H7 (cell line): Measurements from ENCODE around the gene GNG5. TPM values are rescaled to one million over a fixed set of nuclear protein-coding genes. Genes with fewer than 3 reads are reported as not detected.
A peak's percentile ranks its signal among the peaks of the same experiment; 100 is the strongest.
"Not testable (repeated sequence)": the region's sequence is repeated elsewhere in the genome, so short reads cannot be mapped to it uniquely, and the experiment has no call there.

Source experiments
- DNase-seq: peaks from one replicate; pipeline ENCODE4 v3.0.0; 2012
- H3K27me3 ChIP-seq: 2 replicates; pipeline ENCODE4 v1.6.0; 2011; ENCODE audit warnings: mild to moderate bottlenecking, low read length; ENCODE audit not compliant: control insufficient read depth, insufficient read depth
- H3K36me3 ChIP-seq: replicated peaks from 2 replicates; pipeline ENCODE4 v1.5.1; 2011; ENCODE audit warnings: low read length; ENCODE audit not compliant: control insufficient read depth, insufficient read depth
- H3K4me3 ChIP-seq: 2 replicates; pipeline ENCODE4 v1.5.1; 2011; ENCODE audit warnings: low read depth, mild to moderate bottlenecking, control low read depth, low read length, moderate library complexity; ENCODE audit not compliant: insufficient read depth
- total RNA-seq: library from RNA; depleted of rRNA; stranded (reverse); fragments of >200 nt; shearing (Covaris generic); gene quantifications from 2 replicates; pipeline ENCODE4 v1.2.3, GENCODE V29; 2014; rRNA removed

The GNG5 gene
- 68.5 and 71.2 TPM in 2 replicates for total RNA-seq

- peak; percentile 97 for DNase-seq
- H3K36me3 ChIP-seq: no peaks in the 10 kb centered on the region
- H3K4me3 ChIP-seq: peak within 1 kb of the TSS; percentile 94
- H3K27me3 ChIP-seq: no peaks in the 10 kb centered on the region; the same call in 1 of the 2 replicates
These were observed at the start of gene GNG5, which contains the start of gene SPATA1 for GRCh38 chr1:84506002-84506728. TSS of gene GNG5 (minus strand) at chr1:84506581. CDS start at chr1:84506091, 490 bp downstream. TSS of gene SPATA1 (plus strand) at chr1:84506386. CDS start at chr1:84516360, 9,974 bp downstream.

GRCh38 chr1:84550826-84551225 is 44.4 kb upstream of the GNG5 start:
- Histone ChIP-seq H3K27me3 (no peaks in the 10 kb centered on the region), H3K4me3 (no peak overlapping the region), H3K36me3 (no peaks in the 10 kb centered on the region; the same call in 1 of the 2 replicates)
- DNase-seq: no peak

GRCh38 chr1:84541679-84542078 is 35.3 kb upstream of the GNG5 start:
- no peaks in the 10 kb centered on the region for H3K27me3 ChIP-seq
- DNase-seq: no peak
- no peaks in the 10 kb centered on the region for H3K36me3 ChIP-seq
- no peak overlapping the region for H3K4me3 ChIP-seq

- no peak for DNase-seq
- Histone ChIP-seq H3K27me3 (no peaks in the 10 kb centered on the region), H3K36me3 (no peaks in the 10 kb centered on the region), H3K4me3 (no peak overlapping the region)
These were observed 34.4 kb upstream of the GNG5 start for GRCh38 chr1:84540759-84541158.

GRCh38 chr1:84539972-84540371 is 33.6 kb upstream of the GNG5 start:
- Histone ChIP-seq H3K36me3 (no peaks in the 10 kb centered on the region), H3K4me3 (no peak overlapping the region), H3K27me3 (no peaks in the 10 kb centered on the region)
- no peak for DNase-seq

GRCh38 chr1:84538599-84538998 is 32.2 kb upstream of the GNG5 start:
- no peaks in the 10 kb centered on the region for H3K36me3 ChIP-seq
- no peak overlapping the region for H3K4me3 ChIP-seq
- DNase-seq: no peak
- H3K27me3 ChIP-seq: no peaks in the 10 kb centered on the region

- H3K36me3 ChIP-seq: no peaks in the 10 kb centered on the region
- no peak overlapping the region for H3K4me3 ChIP-seq
- no peaks in the 10 kb centered on the region for H3K27me3 ChIP-seq
- DNase-seq: no peak
These were observed 19.4 kb upstream of the GNG5 start for GRCh38 chr1:84525779-84526178.

GRCh38 chr1:84524590-84524989 is 18.2 kb upstream of the GNG5 start:
- no peak for DNase-seq
- H3K36me3 ChIP-seq: no peaks in the 10 kb centered on the region
- H3K4me3 ChIP-seq: no peak overlapping the region
- H3K27me3 ChIP-seq: no peaks in the 10 kb centered on the region

- H3K36me3 ChIP-seq: no peaks in the 10 kb centered on the region
- no peak for DNase-seq
- H3K27me3 ChIP-seq: no peaks in the 10 kb centered on the region
- no peak overlapping the region for H3K4me3 ChIP-seq
These were observed 4.3 kb upstream of the GNG5 start for GRCh38 chr1:84510668-84511067.

GRCh38 chr1:84510165-84510564 is 3.8 kb upstream of the GNG5 start:
- no peaks in the 10 kb centered on the region for H3K36me3 ChIP-seq
- no peak for DNase-seq
- no peaks in the 10 kb centered on the region; the same call in 1 of the 2 replicates for H3K27me3 ChIP-seq
- no peak overlapping the region for H3K4me3 ChIP-seq

- no peaks in the 10 kb centered on the region; the same call in 1 of the 2 replicates for H3K27me3 ChIP-seq
- no peaks in the 10 kb centered on the region for H3K36me3 ChIP-seq
- H3K4me3 ChIP-seq: no peak overlapping the region
- no peak for DNase-seq
These were observed 2.6 kb upstream of the GNG5 start for GRCh38 chr1:84509029-84509428.

GRCh38 chr1:84508510-84508909 is 2.1 kb upstream of the GNG5 start:
- no peak for DNase-seq
- H3K36me3 ChIP-seq: no peaks in the 10 kb centered on the region
- no peak overlapping the region for H3K4me3 ChIP-seq
- H3K27me3 ChIP-seq: no peaks in the 10 kb centered on the region; the same call in 1 of the 2 replicates

- not testable (repeated sequence) for H3K27me3 ChIP-seq, H3K36me3 ChIP-seq, H3K4me3 ChIP-seq, DNase-seq
These were observed 1.5 kb upstream of the GNG5 start for GRCh38 chr1:84507887-84508286.

GRCh38 chr1:84506729-84507453 is 510 bp upstream of the GNG5 start:
- no peaks in the 10 kb centered on the region; the same call in 1 of the 2 replicates for H3K27me3 ChIP-seq
- no peaks in the 10 kb centered on the region for H3K36me3 ChIP-seq
- DNase-seq: peak; percentile 5
- H3K4me3 ChIP-seq: peak overlapping the region; percentile 94

- H3K4me3 ChIP-seq: peak overlapping the region; percentile 94
- no peaks in the 10 kb centered on the region for H3K36me3 ChIP-seq
- peak; percentile 86 for DNase-seq
- H3K27me3 ChIP-seq: no peaks in the 10 kb centered on the region; the same call in 1 of the 2 replicates
These were observed 834 bp downstream of the GNG5 start for GRCh38 chr1:84505493-84506001.
